ENCODE data around the gene ZNF777.
"Not testable (repeated sequence)": the region's sequence is repeated elsewhere in the genome, so short reads cannot be mapped to it uniquely, and the experiment has no call there.

The ZNF777 gene

DNA sequence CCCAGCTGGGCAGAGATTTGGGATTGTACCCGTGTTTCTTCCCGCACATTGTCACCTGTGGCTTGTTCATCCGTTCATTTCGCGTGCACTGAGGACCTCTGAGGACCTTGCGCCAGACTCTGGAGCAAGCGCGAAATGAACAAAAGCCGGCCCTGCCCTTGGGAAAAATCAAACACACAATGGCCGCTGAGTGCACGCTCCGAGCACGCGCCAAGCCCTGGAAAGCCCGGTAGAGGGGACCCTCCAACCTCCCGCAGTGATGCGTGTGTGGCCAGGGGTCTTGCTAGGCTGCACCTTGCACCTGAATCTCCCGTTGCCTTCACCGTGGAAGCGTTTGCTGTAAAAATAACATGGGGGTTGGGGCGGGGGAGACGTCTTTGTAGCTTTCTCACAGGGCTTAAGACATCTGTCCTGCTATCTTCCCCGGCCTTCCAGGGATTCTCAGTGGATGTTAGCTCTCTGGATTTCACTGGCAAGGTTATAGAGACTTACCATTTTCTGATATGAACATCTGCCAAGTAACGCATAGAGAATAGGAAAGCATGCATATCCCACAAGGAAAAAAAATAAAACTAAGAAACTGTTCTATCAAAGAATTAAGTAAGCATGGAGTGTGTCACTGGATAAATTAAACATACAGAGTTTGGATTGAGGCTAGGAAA is 37.3 kb downstream of the ZNF777 start:
- Histone ChIP-seq H3K4me3 (peak overlapping the region in 4 of 7 experiments; percentile 31 to 52 (median 46)), H3K27ac (no peak overlapping the region)

DNA sequence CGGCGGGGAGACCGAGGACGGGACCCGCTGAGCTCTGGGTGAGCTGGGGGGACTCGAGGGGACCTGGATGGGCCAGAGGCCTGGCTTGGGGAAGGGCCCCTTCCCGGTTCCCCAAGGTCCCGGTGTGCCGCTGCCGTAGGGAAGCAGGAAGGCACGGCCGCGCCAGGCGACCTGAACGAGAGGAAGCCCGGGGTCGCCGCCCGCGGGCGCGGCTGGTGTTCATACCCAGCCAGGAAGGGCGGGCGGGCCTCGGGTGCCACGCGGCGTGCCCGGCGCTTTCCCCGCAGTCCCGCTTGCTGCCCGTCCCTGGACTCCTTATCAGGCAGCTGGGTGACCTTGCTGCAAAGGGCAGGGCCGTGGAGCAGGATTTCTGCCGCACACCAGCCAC is 38.0 kb downstream of the ZNF777 start:
- peak overlapping the region in 17 of 21 experiments; percentile 11 to 77 (median 61) for H3K27ac ChIP-seq
- peak overlapping the region; percentile 29 to 52 (median 40) for H3K4me3 ChIP-seq

DNA sequence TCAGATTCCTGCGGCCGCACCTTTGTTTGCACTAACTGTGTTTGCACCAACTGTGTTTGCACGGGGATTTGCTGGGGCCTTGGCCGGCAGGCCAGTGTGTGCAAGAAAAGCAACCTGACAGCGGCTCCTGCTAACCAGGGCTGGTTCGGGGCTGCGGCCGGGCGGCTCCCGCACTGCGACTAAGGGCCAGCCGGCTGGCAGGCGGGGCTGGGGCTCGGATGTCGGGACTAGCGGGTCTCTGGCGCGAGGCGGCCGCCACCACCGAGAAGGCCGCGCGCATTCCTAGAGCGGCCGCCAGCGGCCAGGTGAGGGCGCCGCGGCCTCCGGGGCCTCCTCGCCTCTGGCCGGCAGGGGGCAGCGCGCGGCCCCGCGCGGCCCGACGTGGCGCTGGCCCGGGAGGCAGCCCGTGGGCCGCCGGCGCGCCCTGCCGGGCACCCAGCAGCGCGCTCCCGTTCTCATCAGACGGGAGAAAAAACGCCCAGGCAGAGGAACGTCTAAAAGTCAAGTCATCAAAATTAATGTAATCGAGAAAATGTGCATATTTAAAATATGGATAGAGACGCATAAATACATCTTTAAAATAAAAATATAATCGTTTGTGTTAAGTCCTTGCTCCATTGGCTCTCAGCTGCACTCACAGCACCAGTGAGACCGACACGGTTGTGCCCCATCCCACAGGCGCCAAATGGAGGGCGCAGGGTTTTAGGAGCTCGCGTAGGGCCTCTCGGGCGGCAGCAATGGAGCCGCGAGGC is 38.5 kb downstream of the ZNF777 start:
- H3K27ac ChIP-seq = peak overlapping the region in 17 of 21 experiments; percentile 33 to 79 (median 63)
- H3K4me3 ChIP-seq = peak overlapping the region; percentile 29 to 52 (median 40)

DNA sequence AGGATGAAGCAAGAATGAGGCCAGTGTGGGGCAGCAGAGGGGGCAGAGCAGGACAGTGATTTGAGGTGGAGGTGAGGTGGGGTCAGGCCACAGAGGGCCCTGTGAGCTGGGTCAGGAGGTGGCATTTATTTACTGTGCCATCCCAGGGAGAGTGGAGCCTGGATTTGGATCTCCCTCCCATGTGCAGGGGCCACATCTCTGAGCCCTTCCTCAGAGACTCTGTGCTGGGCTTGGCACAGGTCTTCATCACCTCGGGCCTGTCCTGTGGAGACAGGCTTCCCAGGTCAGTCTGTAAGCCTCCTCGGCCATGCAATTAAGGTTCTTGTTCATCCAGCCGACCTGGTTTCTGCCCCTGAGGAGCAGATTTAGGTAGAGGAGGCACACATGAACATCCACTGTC is 40.9 kb downstream of the ZNF777 start:
- H3K4me3 ChIP-seq = no peak overlapping the region
- H3K27ac ChIP-seq = no peak overlapping the region

DNA sequence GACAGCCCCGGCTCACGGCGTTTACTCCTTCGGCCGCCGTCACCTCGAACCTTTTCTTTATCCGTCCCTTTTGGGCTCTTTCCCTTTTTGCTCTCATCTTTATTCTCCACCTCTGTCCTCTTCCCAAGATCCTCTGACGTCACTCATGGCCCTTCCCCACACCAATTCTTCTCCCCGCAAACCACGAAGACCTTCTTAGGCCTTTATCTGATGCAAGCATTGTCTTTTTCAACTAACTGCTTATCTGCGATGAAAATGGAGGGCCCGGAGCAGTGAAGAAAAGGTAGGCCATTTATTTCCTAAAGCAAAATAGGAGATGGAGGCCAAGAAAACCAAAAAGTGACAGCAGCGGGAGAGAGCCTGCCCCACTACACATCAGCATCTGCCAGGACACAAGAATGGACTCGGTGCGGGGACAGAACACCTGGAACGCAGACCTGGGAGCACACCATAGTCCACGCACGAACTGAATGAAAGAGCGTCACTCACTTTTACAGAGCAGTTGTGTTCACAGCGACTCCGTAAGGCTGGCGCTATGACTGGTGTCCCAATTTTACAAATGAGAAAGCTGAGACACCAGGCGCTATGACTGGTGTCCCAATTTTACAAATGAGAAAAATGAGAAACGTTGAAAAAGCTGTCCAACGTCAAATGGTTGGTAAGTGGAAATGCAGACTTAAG is 45.3 kb downstream of the ZNF777 start:
- no peak overlapping the region for H3K27ac ChIP-seq
- peak overlapping the region in 1 of 7 experiments; percentile 2 for H3K4me3 ChIP-seq

DNA sequence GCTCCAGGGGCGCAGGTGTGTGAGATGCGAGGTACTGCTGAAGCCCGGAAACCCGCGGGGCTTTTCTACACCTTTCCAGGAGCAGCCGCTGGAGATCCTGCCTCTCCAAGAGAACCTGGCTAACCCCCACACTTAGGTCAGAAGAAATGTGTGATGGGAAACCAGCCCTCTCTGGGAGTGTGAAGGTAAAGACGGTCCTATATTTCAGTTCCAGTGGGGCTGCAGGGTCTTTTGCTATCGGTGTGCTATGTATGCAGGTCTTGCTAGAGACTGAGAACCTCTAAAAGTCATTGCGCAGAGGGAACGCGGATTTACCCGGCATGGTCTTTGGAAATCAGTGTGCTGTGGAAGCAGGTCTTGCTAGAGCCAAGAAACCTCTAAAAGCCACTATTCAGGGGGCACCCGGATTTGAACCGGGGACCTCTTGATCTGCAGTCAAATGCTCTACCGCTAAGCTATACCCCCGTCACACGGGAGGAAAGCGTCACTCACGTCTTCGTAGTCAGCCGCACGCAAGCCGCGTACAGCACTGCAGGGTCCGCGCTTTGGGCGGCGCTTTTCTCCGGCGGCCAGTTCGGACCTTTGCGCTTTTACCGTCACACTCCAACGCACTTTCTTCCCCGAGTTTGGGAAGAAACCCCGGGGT is 46.0 kb downstream of the ZNF777 start:
- no peak overlapping the region for H3K27ac ChIP-seq
- H3K4me3 ChIP-seq = peak overlapping the region in 1 of 7 experiments; percentile 2

DNA sequence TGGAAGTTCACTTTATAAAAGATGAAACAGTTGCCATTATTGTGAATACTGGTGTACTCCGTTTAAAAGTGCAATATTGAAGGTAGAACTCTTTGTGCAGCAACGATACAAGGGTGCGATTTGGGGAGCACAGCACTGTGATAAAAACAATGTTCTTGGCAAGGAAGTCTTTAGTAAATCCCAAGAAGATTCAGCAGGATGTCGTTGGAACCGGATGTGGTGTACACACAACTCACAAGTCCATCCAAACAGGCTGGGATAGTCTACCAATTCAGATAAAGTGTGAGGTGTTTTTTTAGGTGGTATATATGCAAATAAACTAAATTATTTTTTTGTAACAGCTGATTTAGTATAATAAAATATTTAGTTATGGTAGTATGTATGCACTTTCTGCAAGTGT is 46.7 kb downstream of the ZNF777 start:
- Histone ChIP-seq H3K4me3 (no peak overlapping the region), H3K27ac (no peak overlapping the region)

DNA sequence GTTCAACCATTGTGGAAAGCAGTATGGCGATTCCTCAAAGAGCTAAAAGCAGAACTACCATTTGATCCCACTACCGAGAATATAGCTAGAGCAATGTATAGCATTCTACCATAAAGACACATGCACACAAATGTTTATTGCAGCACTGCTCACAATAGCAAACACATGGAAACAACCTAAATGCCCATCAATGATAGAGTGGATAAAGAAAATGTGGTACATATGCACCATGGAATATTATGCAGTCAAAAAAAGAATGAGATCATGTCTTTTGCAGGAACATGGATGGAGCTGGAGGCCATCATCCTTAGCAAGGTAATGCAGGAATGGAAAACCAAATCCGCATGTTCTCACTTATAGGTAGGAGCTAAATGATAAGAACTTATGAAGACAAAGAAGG is 47.8 kb downstream of the ZNF777 start:
- H3K27ac ChIP-seq, H3K4me3 ChIP-seq: not testable (repeated sequence)

DNA sequence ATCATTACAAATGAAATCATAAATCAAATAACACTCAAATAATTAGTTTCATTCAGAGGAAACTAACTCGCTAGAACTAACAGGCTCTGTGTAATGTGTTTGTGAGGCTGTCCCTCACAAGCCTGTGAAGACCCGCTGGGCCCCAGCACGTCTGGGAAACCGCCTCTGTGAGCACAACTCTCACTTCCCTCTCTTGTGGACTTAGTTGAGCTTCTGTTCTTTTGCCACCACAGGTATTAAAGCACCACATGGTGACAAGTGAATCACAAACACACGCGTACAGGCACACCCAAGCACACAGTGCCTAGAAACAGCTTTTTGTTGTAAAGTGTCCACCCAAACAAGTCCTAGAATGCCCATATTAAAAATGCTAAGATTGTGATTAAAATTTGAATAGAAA is 51.0 kb downstream of the ZNF777 start:
- Histone ChIP-seq H3K4me3 (no peak overlapping the region), H3K27ac (no peak overlapping the region)

DNA sequence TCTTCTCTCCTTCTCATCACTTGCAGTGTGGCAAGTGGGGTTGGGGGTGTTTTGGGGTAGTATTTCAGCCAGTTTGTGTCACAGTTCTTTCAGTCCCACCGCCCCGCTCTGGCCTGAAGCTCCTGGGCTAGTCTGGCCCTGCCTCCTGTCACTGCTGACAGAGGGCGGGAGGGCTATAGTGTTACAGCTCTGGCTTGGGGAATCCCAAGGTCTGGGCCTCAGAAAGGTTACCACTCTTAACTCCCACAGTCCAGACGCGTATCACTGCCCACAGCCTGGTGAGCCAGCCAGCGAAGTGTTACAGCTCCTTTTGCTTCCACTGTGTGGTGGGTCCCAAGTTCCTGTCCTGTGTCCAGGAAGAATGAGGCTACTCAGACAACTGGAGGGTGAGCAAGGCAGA is 56.0 kb downstream of the ZNF777 start:
- no peak overlapping the region for H3K4me3 ChIP-seq

DNA sequence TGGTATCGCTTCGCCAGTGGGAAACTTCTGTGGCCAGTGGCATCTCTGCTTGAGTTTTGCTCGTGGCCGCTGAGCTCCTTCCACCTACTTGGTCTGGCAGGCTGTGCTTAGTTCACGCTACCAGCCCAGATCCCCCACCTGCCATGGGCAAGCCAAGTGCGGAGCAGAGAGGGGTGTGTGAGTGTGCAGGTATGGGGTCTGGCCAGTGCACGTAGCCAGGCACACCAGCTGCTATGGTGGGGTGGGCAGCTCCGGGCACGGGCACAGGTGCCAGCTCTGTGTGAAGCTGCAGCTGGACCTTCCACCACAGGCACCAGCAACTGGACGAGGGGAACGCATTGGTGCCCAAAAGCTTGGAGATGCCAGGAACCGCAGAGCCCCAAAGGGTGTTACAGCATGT is 56.5 kb downstream of the ZNF777 start:
- Histone ChIP-seq H3K4me3 (no peak overlapping the region), H3K27ac (no peak overlapping the region)

More for the DNA sequence above, 56.0 kb downstream of the ZNF777 start:
- H3K27ac ChIP-seq = no peak overlapping the region

DNA sequence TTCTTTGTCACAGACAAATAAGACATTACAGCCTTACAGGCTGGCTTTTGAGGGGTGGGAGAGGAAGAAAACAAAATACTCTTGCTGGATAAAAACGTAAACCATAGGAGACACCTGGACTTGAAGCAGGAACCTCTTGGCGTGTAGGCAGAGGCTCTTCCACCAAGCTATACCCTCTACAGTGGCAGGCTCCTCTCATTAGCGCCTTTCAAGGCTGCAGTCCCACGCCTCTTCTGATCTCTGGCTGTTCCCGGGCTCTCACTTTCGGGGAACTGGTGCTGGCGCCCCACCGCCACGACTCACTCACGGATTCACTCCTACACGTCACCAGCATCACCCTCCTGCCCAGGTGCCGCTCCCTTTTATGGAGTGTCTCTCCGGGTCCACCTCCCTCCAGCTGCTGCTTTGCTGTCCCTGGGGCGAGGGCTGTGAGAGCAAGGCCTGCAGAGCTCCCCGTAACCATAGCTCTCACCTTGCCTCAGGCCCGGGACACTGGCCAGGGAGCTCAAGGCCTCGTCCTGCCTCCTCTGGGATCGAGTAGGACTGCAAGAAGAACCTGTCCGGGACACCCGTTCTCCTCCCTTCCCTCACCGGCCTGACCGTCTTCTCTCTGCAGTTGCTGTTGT is 62.6 kb downstream of the ZNF777 start:
- H3K4me3 ChIP-seq = no peak overlapping the region
- H3K27ac ChIP-seq = no peak overlapping the region

DNA sequence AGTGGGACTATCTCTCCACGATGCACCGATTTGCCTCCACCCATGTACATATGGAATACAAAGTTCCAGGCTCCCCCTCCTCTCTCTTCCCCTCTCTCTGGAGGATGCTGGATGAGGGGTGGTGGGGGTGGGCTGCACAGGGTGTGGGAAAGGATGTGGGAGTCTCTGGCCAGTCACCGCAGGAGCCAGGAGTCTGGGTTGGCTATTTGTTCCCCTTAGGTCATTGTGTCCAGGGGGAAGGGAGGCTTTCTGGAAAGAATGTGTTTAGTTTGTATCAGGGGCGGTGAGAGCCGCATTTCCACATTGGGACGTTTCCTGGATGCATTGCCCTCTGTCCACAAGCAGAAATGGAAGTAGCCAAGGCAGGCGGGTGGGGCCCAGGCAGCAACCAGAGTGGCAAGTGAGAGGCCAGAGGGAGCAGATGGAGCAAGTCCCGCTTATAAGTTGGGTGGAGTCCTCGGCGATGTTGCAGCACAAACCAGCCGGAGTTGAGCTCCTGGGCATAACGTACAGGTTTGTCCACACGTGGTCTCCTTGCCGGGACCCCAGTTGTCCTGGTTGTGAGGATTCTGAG is 63.3 kb downstream of the ZNF777 start:
- H3K4me3 ChIP-seq = no peak overlapping the region

DNA sequence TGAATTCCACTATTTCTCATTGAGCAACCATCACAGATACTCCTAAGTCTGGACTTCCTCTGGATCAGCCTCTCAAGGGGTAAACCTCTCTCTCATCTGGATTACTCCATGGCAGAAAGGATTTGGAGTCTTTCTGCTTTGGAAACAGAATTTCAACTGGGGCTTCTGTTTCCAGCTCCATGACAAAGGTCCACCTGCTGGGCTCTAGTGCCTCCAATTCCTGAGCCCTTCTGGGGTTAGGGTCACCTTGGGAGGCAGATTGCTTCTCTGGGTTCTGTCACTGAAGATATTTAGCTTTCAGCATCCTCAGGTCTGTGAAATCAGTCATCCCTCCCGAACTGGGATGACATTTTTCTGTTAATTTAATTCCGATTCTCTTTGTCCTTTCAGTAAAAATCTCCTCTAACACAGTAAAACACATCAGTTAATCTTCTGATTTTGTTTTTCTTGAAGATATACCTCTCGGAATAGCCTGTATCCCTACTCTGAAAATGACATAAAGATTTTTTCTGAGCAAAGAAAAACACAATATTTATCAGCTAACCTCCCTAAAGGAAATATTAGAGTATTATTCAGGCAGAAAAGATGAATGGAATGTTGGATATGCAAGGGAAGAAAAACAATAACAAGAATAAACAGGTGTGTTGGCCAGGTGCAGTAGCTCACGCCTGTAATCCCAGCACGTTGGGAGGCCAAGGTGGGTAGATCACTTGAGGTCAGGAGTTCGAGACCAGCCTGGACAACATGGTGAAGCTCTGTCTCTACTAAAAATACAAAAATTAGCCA is 72.1 kb downstream of the ZNF777 start:
- not testable (repeated sequence) for H3K27ac ChIP-seq

More for the DNA sequence above, 63.3 kb downstream of the ZNF777 start:
- H3K27ac ChIP-seq = no peak overlapping the region

DNA sequence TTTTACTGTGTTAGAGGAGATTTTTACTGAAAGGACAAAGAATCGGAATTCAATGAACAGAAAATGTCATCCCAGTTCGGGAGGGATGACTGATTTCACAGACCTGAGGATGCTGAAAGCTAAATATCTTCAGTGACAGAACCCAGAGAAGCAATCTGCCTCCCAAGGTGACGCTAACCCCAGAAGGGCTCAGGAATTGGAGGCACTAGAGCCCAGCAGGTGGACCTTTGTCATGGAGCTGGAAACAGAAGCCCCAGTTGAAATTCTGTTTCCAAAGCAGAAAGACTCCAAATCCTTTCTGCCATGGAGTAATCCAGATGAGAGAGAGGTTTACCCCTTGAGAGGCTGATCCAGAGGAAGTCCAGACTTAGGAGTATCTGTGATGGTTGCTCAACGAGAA is 74.3 kb downstream of the ZNF777 start:
- H3K4me3 ChIP-seq, H3K27ac ChIP-seq: not testable (repeated sequence)

More for the DNA sequence above, 72.1 kb downstream of the ZNF777 start:
- H3K4me3 ChIP-seq = not testable (repeated sequence)

DNA sequence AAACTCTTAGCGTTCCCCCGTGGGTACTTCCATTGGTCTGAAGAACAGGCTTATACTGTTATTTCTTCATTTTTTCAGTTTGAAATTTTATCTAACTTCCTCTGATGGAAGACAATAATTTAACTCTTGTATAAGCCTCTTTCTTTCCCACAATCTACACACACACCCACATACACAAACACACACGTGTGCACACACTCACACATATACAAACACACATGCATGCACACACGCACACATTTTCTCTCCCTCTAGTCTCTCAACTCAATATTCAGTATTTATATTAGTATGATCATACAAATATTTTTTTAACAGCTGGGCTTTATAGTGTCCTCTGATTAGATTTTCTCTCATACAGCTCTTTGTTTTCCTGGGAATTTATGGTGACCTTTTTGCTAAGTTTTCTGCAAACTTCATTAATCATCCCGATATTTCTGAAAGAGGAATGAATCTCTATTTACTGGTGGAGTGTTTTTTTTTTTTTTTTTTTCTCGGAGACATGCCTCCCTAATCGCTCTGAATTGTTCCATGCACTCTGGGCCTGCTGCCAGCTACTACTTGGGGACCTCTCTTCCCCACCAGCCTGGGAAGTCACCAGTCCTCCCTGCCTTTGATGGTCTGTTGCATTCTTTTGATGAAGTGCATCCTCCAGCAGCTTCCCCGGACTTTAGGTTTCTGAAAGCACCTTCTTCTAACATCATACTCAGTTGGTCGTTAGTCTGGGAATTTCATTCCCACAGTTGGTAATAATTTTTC is 75.5 kb downstream of the ZNF777 start:
- no peak overlapping the region for H3K27ac ChIP-seq

More for the DNA sequence above, 75.5 kb downstream of the ZNF777 start:
- no peak overlapping the region for H3K4me3 ChIP-seq
